Right lobe of liver (tissue), 6 donors: ENCODE data around the gene BPTF. TPM values are rescaled to one million over a fixed set of nuclear protein-coding genes. Genes with fewer than 3 reads are reported as not detected.

ENCODE experiments used
- ATAC-seq, 4 donors: fragments of 200-7000 bp; cut with Tn5 transposase; one replicate each; pipeline ENCODE4 v1.9.1; 2020; ENCODE audit warnings: mild to moderate bottlenecking in 4 of 4, moderate library complexity in 4 of 4
- DNase-seq, 3 donors: peaks; one replicate each; pipeline ENCODE4 v3.0.0-alpha.2; 2020
- H3K27ac ChIP-seq, 3 donors: fragments of 200-600 bp; one replicate each; pipeline ENCODE4 v1.8.0; 2022
- H3K27me3 ChIP-seq, 2 donors: fragments of 200-600 bp; one replicate each; pipeline ENCODE4 v1.8.0; 2022
- H3K36me3 ChIP-seq, 4 donors: fragments of 200-600 bp; sonication (generic) in 1 of 4; one replicate each; pipeline versions ENCODE4 v1.5.1 to v1.8.0; 2017 to 2022; ENCODE audit warnings: control low read depth in 1 of 4
- H3K4me1 ChIP-seq, 4 donors: fragments of 200-600 bp; sonication (generic) in 1 of 4; one replicate each; pipeline versions ENCODE4 v1.5.1 to v1.8.0; 2017 to 2022; ENCODE audit warnings: control low read depth in 1 of 4
- H3K4me3 ChIP-seq, 3 donors: fragments of 200-600 bp; one replicate each; pipeline ENCODE4 v1.8.0; 2022
- H3K9me3 ChIP-seq, 4 donors: fragments of 200-600 bp; sonication (generic) in 1 of 4; one replicate each; pipeline versions ENCODE4 v1.5.1 to v1.8.0; 2017 to 2022; ENCODE audit warnings: control low read depth in 1 of 4
- CTCF ChIP-seq, 4 donors: fragments of 200-600 bp in 3 of 4; fragments of 450-650 bp in 1 of 4; IDR thresholded peaks; one replicate each; pipeline versions ENCODE4 v1.5.1 to v1.8.0; 2016 to 2022; ENCODE audit warnings: antibody characterized with exemption in 4 of 4, mild to moderate bottlenecking in 2 of 4
- POLR2A ChIP-seq: fragments of 450-650 bp; IDR thresholded peaks from one replicate; pipeline ENCODE4 v1.6.1; 2017; ENCODE audit warnings: antibody characterized with exemption, mild to moderate bottlenecking
- WGBS: methylation state at CpG from one replicate; pipeline ENCODE4 v1.1.6; 2018; ENCODE audit warnings: low coverage, low lambda C conversion rate; ENCODE audit not compliant: insufficient coverage; ENCODE audit errors: missing lambda C conversion rate; 5-methylcytosine and 5-hydroxymethylcytosine counted together
- intact Hi-C, 2 donors: fragments of 100-400 bp; cut with DNase I; formaldehyde crosslinking; loops; one replicate each; pipeline versions ENCODE4 v1.11.2 to v1.14.1; 2022
- total RNA-seq, 6 experiments: library from RNA; depleted of rRNA in 2 of 6; stranded (reverse); fragments of >200 nt in 2 of 6; fragmentation: NEBNext Ultra II Directional in 3 of 6; extraction: Animal tissue kit (Norgen Biotek cat#: 25700) in 3 of 6; gene quantifications; one replicate each; pipeline versions ENCODE4 v1.1.0 to v1.2.4, GENCODE V29; 2016 to 2023
- donor health status: DM: no; HTN: yes; CAD: no.
- donor health status: DM: no; HTN: no; CAD: no.
- donor health status: DM: no; HTN: no; CAD: no.
- donor health status: DM: no; HTN: yes; CAD: no.
- donor health status: DM: no; HTN: yes; CAD: no.

BPTF gene
- total RNA-seq, 6 experiments from 2014 or later: 25.8 to 35.1 (median 31.3) TPM

- Histone ChIP-seq H3K27ac (no peak overlapping the region), H3K27me3 (no peaks in the 10 kb centered on the region), H3K9me3 (no peaks in the 10 kb centered on the region), H3K4me3 (no peak overlapping the region), H3K36me3 (peaks cover 0 to 80% (median 28%) of the 10 kb centered on the region in 4 donors), H3K4me1 (no peaks in the 10 kb centered on the region)
- ATAC-seq: no peak
- no peak for DNase-seq
- no peak for TF ChIP-seq POLR2A
- TF ChIP-seq CTCF (IDR thresholded peaks at IDR 0.05): no peak
- intact Hi-C loops: no loop called here
- WGBS: 62% methylated on average over 2 of the region's 5 CpGs
Observed at GRCh38 chr17:67931227-67931626, 105.9 kb downstream of the BPTF start.

GRCh38 chr17:67942810-67943209 lies 117.5 kb downstream of the BPTF start:
- Histone ChIP-seq H3K27me3 (no peaks in the 10 kb centered on the region), H3K4me1 (no peaks in the 10 kb centered on the region), H3K9me3 (no peaks in the 10 kb centered on the region), H3K27ac (no peak overlapping the region), H3K36me3 (peaks cover 12 to 85% (median 40%) of the 10 kb centered on the region in 4 donors), H3K4me3 (no peak overlapping the region)
- 93% methylated on average over 3 of the region's 3 CpGs for WGBS
- DNase-seq: no peak
- intact Hi-C loops: no loop called here
- no peak for ATAC-seq
- TF ChIP-seq POLR2A (no peak), CTCF (IDR thresholded peaks at IDR 0.05) (peak in 3 of 4 donors; percentile 39 to 42 (median 40))

GRCh38 chr17:67944035-67944434 lies 118.7 kb downstream of the BPTF start:
- Histone ChIP-seq H3K27me3 (no peaks in the 10 kb centered on the region), H3K4me3 (no peak overlapping the region), H3K36me3 (peaks cover 12 to 91% (median 49%) of the 10 kb centered on the region in 4 donors), H3K4me1 (no peaks in the 10 kb centered on the region), H3K9me3 (no peaks in the 10 kb centered on the region), H3K27ac (no peak overlapping the region)
- no peak for ATAC-seq
- no peak for DNase-seq
- intact Hi-C loops: no loop called here
- TF ChIP-seq CTCF (IDR thresholded peaks at IDR 0.05) (no peak), POLR2A (no peak)
- WGBS: 100% methylated on average over 4 of the region's 5 CpGs

GRCh38 chr17:67946513-67946912 lies 121.2 kb downstream of the BPTF start:
- no peaks in the 10 kb centered on the region for H3K4me1 ChIP-seq
- TF ChIP-seq POLR2A (no peak), CTCF (IDR thresholded peaks at IDR 0.05) (no peak)
- peaks cover 12 to 79% (median 45%) of the 10 kb centered on the region in 4 donors for H3K36me3 ChIP-seq
- intact Hi-C loops: no loop called here
- no peak overlapping the region for H3K27ac ChIP-seq
- ATAC-seq: no peak
- H3K9me3 ChIP-seq: no peaks in the 10 kb centered on the region
- DNase-seq: no peak
- H3K27me3 ChIP-seq: no peaks in the 10 kb centered on the region
- no peak overlapping the region for H3K4me3 ChIP-seq

- H3K4me1 ChIP-seq: no peaks in the 10 kb centered on the region
- no peaks in the 10 kb centered on the region for H3K27me3 ChIP-seq
- peaks cover 12 to 79% (median 45%) of the 10 kb centered on the region in 4 donors for H3K36me3 ChIP-seq
- intact Hi-C loops: no loop called here
- H3K27ac ChIP-seq: no peak overlapping the region
- no peak for ATAC-seq
- no peak for TF ChIP-seq CTCF (IDR thresholded peaks at IDR 0.05)
- no peak for TF ChIP-seq POLR2A
- no peak overlapping the region for H3K4me3 ChIP-seq
- DNase-seq: no peak
- 98% methylated on average over 5 of the region's 5 CpGs for WGBS
- H3K9me3 ChIP-seq: no peaks in the 10 kb centered on the region
Observed at GRCh38 chr17:67947325-67947813, 122.1 kb downstream of the BPTF start.
